RKO (cell line): Measurements from ENCODE around the gene SNAI3.
"Not testable (repeated sequence)": the region's sequence is repeated elsewhere in the genome, so short reads cannot be mapped to it uniquely, and the experiment has no call there.

Experiments used
- DNase-seq: peaks from one replicate; pipeline ENCODE4 v3.0.0-alpha.2; 2016; ENCODE audit warnings: low spot score

The SNAI3 gene

GRCh38 chr16:88690341-88691128 is 4.2 kb upstream of the SNAI3 start:
- DNase-seq = no peak

- DNase-seq = no peak
Observed at GRCh38 chr16:88688013-88688778, 1.9 kb upstream of the SNAI3 start.

GRCh38 chr16:88687676-88688012 is 1.3 kb upstream of the SNAI3 start:
- DNase-seq = no peak

GRCh38 chr16:88687254-88687576 is 908 bp upstream of the SNAI3 start:
- DNase-seq = no peak

- no peak for DNase-seq
Observed at GRCh38 chr16:88686062-88686438, 257 bp downstream of the SNAI3 start.

GRCh38 chr16:88685156-88686061 is 898 bp downstream of the SNAI3 start:
- DNase-seq = peak; percentile 56

GRCh38 chr16:88684569-88685155 is 1.6 kb downstream of the SNAI3 start:
- DNase-seq = no peak

GRCh38 chr16:88681709-88682451 is 4.4 kb downstream of the SNAI3 start:
- no peak for DNase-seq

GRCh38 chr16:88681084-88681680 is 5.1 kb downstream of the SNAI3 start:
- DNase-seq = no peak

- no peak for DNase-seq
Observed at GRCh38 chr16:88680554-88681083, 5.7 kb downstream of the SNAI3 start.

- no peak for DNase-seq
Observed at GRCh38 chr16:88678224-88678979, 7.9 kb downstream of the SNAI3 start.

- DNase-seq = no peak
Observed at GRCh38 chr16:88677721-88678120, 8.6 kb downstream of the SNAI3 start.

GRCh38 chr16:88676502-88677242 is 9.6 kb downstream of the SNAI3 start:
- no peak for DNase-seq

- no peak for DNase-seq
Observed at GRCh38 chr16:88673716-88674379, 12.5 kb downstream of the SNAI3 start.

- no peak for DNase-seq
Observed at GRCh38 chr16:88672776-88673175, 13.5 kb downstream of the SNAI3 start.

GRCh38 chr16:88671806-88672205 is 14.5 kb downstream of the SNAI3 start:
- no peak for DNase-seq

GRCh38 chr16:88669980-88670379 is 16.3 kb downstream of the SNAI3 start:
- no peak for DNase-seq

- DNase-seq = not testable (repeated sequence)
Observed at GRCh38 chr16:88669493-88669892, 16.8 kb downstream of the SNAI3 start.

- DNase-seq = no peak
Observed at GRCh38 chr16:88667461-88667860, 18.8 kb downstream of the SNAI3 start.
